Peyer's patch (tissue), 4 donors: ENCODE results near the gene TMEM123. TPM values are rescaled to one million over a fixed set of nuclear protein-coding genes. Genes with fewer than 3 reads are reported as not detected.

Source experiments
- DNase-seq, 3 donors: peaks; one replicate each; pipeline ENCODE4 v3.0.0-alpha.2; 2017 to 2019
- H3K27ac ChIP-seq, 4 donors: fragments of 200-600 bp; sonication (generic); one replicate each; pipeline ENCODE4 v1.5.1; 2016 to 2019
- H3K27me3 ChIP-seq, 2 donors: fragments of 200-600 bp; sonication (generic); one replicate each; pipeline ENCODE4 v1.5.1; 2019
- H3K36me3 ChIP-seq, 3 donors: fragments of 200-600 bp; sonication (generic); one replicate each; pipeline ENCODE4 v1.5.1; 2016 to 2019
- H3K4me1 ChIP-seq, 4 donors: fragments of 200-600 bp; sonication (generic); one replicate each; pipeline ENCODE4 v1.5.1; 2016 to 2019
- H3K4me3 ChIP-seq, 4 donors: fragments of 200-600 bp; sonication (generic); 1 replicate in 3 of 4; 2 replicates in 1 of 4; pipeline ENCODE4 v1.5.1; 2016 to 2019; ENCODE audit warnings: mild to moderate bottlenecking in 1 of 4
- H3K9me3 ChIP-seq, 4 donors: fragments of 200-600 bp; sonication (generic); one replicate each; pipeline ENCODE4 v1.5.1; 2016 to 2019; ENCODE audit warnings: mild to moderate bottlenecking in 1 of 4
- POLR2A ChIP-seq, 2 donors: fragments of 450-650 bp; IDR thresholded peaks; one replicate each; pipeline ENCODE4 v1.5.1; 2017; ENCODE audit warnings: antibody characterized with exemption in 2 of 2, mild to moderate bottlenecking in 2 of 2, moderate library complexity in 2 of 2
- total RNA-seq, 4 donors: library from RNA; depleted of rRNA; stranded (reverse); fragments of >200 nt; gene quantifications; one replicate each; pipeline ENCODE4 v1.1.0, GENCODE V29; 2016
- TF ChIP-seq, protein P1 (sequence below), 6 experiments: fragments of 450-650 bp in 4 of 6; fragments of 200-600 bp in 2 of 6; sonication (generic) in 1 of 6; IDR thresholded peaks; one replicate each; pipeline ENCODE4 v1.5.1; 2017 to 2019; ENCODE audit warnings: antibody characterized with exemption in 6 of 6, mild to moderate bottlenecking in 3 of 6, moderate library complexity in 1 of 6

TMEM123 gene
- total RNA-seq, 4 donors from 2014 or later = 36.1 to 78.4 (median 54.5) TPM

DNA sequence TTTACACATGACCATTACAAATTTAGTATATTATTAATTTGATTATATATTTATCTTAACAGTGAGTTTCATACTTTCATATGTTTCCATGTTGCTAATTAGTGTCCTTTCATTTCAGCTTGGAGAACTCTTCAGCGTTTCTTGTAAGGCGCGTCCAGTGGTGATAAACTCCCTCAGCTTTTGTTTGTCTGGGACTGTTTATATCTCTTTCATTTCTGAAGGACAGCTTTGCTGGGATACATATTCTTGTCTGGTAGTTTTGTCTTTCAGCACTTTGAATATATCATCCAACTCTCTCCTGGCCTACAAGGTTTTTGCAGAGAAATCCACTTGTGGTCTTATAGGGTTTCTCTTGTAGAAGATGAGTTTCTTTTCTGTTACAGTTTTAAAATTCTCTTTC lies 93.2 kb downstream of the TMEM123 start:
- DNase-seq = no peak

GRCh38 chr11:102357116-102357515 lies 95.4 kb downstream of the TMEM123 start:
- Histone ChIP-seq H3K27me3 (no peaks in the 10 kb centered on the region), H3K36me3 (peaks cover 0 to 45% (median 0%) of the 10 kb centered on the region in 3 donors), H3K9me3 (no peaks in the 10 kb centered on the region), H3K4me1 (no peaks in the 10 kb centered on the region), H3K4me3 (no peak overlapping the region), H3K27ac (no peak overlapping the region)
- TF ChIP-seq, protein P1, sequence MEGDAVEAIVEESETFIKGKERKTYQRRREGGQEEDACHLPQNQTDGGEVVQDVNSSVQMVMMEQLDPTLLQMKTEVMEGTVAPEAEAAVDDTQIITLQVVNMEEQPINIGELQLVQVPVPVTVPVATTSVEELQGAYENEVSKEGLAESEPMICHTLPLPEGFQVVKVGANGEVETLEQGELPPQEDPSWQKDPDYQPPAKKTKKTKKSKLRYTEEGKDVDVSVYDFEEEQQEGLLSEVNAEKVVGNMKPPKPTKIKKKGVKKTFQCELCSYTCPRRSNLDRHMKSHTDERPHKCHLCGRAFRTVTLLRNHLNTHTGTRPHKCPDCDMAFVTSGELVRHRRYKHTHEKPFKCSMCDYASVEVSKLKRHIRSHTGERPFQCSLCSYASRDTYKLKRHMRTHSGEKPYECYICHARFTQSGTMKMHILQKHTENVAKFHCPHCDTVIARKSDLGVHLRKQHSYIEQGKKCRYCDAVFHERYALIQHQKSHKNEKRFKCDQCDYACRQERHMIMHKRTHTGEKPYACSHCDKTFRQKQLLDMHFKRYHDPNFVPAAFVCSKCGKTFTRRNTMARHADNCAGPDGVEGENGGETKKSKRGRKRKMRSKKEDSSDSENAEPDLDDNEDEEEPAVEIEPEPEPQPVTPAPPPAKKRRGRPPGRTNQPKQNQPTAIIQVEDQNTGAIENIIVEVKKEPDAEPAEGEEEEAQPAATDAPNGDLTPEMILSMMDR (IDR thresholded peaks at IDR 0.05) = no peak
- TF ChIP-seq POLR2A (IDR thresholded peaks at IDR 0.05) = no peak
- no peak for DNase-seq

More for the DNA sequence above, 93.2 kb downstream of the TMEM123 start:
- Histone ChIP-seq H3K4me3 (no peak overlapping the region), H3K4me1 (no peaks in the 10 kb centered on the region), H3K36me3 (peaks cover 0 to 59% (median 0%) of the 10 kb centered on the region in 3 donors), H3K9me3 (no peaks in the 10 kb centered on the region), H3K27me3 (no peaks in the 10 kb centered on the region), H3K27ac (no peak overlapping the region)
- no peak for TF ChIP-seq POLR2A (IDR thresholded peaks at IDR 0.05)
- TF ChIP-seq, protein P1 (IDR thresholded peaks at IDR 0.05) = no peak

DNA sequence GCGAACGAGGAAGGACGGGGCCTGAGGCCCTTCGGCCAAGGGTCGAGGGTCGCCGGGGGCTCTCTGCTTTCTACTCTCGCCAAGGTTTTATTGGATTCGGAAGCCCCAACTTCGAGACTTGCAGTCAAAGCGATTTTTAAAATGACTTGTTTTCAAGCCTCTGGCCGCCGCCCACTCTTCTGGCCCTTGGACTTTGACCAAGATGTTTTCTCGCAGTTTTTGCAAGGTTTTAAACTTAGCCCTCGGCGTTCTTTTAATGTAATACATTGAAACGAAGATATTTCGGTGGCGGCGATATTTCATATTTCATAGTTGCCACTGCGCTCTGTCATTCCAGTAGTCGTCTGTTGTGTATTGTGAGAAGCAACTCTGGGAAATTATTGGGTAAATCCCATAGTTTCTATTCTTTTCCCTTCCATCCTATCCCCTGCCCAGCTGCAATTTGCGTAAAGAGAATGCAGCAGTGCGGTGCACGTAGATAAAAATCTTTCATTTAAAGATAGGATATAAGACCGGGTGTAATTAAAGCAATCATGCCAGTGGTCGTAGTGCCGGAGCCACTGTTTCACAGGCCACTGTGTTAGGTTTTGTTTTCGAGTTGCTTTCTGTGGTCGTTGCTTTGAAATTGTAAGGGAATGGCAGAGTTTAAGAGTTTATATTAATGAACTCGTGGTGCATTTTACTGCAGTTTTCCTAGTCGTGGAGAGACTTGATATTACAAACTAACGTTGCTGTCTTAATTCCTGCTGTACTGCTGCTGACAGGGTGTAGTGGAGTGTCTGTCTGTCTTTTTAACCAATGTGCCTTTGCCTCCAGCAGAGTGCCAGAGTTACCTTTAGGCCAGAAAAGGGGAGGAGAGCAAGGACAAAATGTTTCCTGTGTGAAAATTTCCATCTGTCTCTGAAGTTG lies 104.8 kb downstream of the TMEM123 start:
- DNase-seq = no peak
- Histone ChIP-seq H3K4me1 (peaks cover 0 to 23% (median 2%) of the 10 kb centered on the region in 4 donors), H3K27me3 (no peaks in the 10 kb centered on the region), H3K27ac (peak overlapping the region; percentile 91 to 99 (median 96)), H3K36me3 (peaks cover 0 to 18% (median 0%) of the 10 kb centered on the region in 3 donors), H3K9me3 (no peaks in the 10 kb centered on the region), H3K4me3 (peak overlapping the region; percentile 57 to 85 (median 74))
- no peak for TF ChIP-seq POLR2A (IDR thresholded peaks at IDR 0.05)
- TF ChIP-seq, protein P1 (IDR thresholded peaks at IDR 0.05) = peak in 1 of 6 experiments; percentile 4

- TF ChIP-seq POLR2A (IDR thresholded peaks at IDR 0.05) = peak; percentile 84 to 88
- TF ChIP-seq, protein P1 (IDR thresholded peaks at IDR 0.05) = peak; percentile 62 to 99 (median 88)
- H3K36me3 ChIP-seq = peaks cover 0 to 18% (median 0%) of the 10 kb centered on the region in 3 donors
- peak within 1 kb of the TSS; percentile 91 to 99 (median 96) for H3K27ac ChIP-seq
- H3K27me3 ChIP-seq = no peaks in the 10 kb centered on the region
- peak within 1 kb of the TSS; percentile 57 to 85 (median 74) for H3K4me3 ChIP-seq
- H3K9me3 ChIP-seq = no peaks in the 10 kb centered on the region
- H3K4me1 ChIP-seq = peaks cover 0 to 23% (median 2%) of the 10 kb centered on the region in 4 donors
- peak; percentile 96 to 98 (median 97) for DNase-seq
Observed at GRCh38 chr11:102346748-102347461, 105.7 kb downstream of the TMEM123 start, which contains the start of gene BIRC2. TSS of gene BIRC2 (plus strand) at chr11:102347214. CDS start at chr11:102349855, 2,641 bp downstream.

DNA sequence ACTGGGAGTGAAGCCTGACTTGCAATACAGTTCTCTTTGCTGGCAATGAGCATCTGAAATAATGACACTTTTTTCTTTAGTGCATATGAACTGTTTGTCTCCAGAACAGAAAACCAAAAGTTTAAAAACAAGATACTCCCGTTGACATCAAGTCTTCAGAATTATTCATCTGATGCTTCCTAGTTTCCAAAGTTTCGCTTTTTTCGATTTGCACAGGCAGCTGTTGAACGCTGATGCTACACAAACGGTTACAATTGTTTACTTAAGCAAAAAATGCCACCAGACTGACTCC lies 106.2 kb downstream of the TMEM123 start:
- Histone ChIP-seq H3K27ac (peak overlapping the region; percentile 91 to 99 (median 96)), H3K4me3 (peak overlapping the region; percentile 57 to 85 (median 74)), H3K27me3 (no peaks in the 10 kb centered on the region), H3K4me1 (peaks cover 0 to 23% (median 2%) of the 10 kb centered on the region in 4 donors), H3K9me3 (no peaks in the 10 kb centered on the region), H3K36me3 (peaks cover 0 to 17% (median 0%) of the 10 kb centered on the region in 3 donors)
- DNase-seq = no peak
- TF ChIP-seq, protein P1 (IDR thresholded peaks at IDR 0.05) = no peak
- no peak for TF ChIP-seq POLR2A (IDR thresholded peaks at IDR 0.05)

Other genes with a start within 250 kb of the TMEM123 start
- gene BIRC3, start 135.3 kb downstream of the TMEM123 start, total RNA-seq = 100 to 1,000 TPM in 2 of 4 donors, 10 to 100 TPM in 2; 33.8 to 160 (median 92.3) TPM
- 10 to 100 TPM; 30.5 to 88.8 (median 60.8) TPM for gene BIRC2, start 105.6 kb downstream of the TMEM123 start, total RNA-seq
- 1 to 10 TPM in 1 of 4 donors, not detected in 3; 1.1 TPM for gene MMP7, start 78.0 kb upstream of the TMEM123 start, total RNA-seq
- not detected for gene MMP20, start 172.6 kb upstream of the TMEM123 start, total RNA-seq